G401.6 (cell line): Measurements from ENCODE around the gene CCDC82.

Experiments
- FAIRE-seq: peaks from 2 replicates; lab custom pipeline; 2012; peaks lifted over from hg19 to GRCh38; lab: Jason Lieb, UNC

CCDC82 gene

GRCh38 chr11:96306600-96306932 is 83.1 kb downstream of the CCDC82 start:
- no peak for FAIRE-seq

GRCh38 chr11:96306071-96306470 is 83.6 kb downstream of the CCDC82 start:
- no peak for FAIRE-seq

GRCh38 chr11:96303980-96304379 is 85.7 kb downstream of the CCDC82 start:
- FAIRE-seq = no peak

- FAIRE-seq = no peak
These were observed 86.6 kb downstream of the CCDC82 start for GRCh38 chr11:96303064-96303463.
